Measurements from ENCODE around the gene SLC17A4.

- TF ChIP-seq CTCF (IDR thresholded peaks at IDR 0.05; ENCODE audit: low read length) = no peak
- no peak for TF ChIP-seq EZH2 (optimal IDR thresholded peaks at IDR 0.05; ENCODE audit: low read depth, low read length)
- no peak for TF ChIP-seq EZH2phosphoT487 (IDR thresholded peaks at IDR 0.05; ENCODE audit: low read length)
These were observed 46.9 kb downstream of the SLC17A4 start for GRCh38 chr6:25801436-25801835.

Data from MM.1S (cell line).